Myocyte (in vitro differentiated cells): ENCODE data around the gene FEM1A. TPM values are rescaled to one million over a fixed set of nuclear protein-coding genes. Genes with fewer than 3 reads are reported as not detected.
"Not testable (repeated sequence)": the region's sequence is repeated elsewhere in the genome, so short reads cannot be mapped to it uniquely, and the experiment has no call there.

ENCODE experiments used
- DNase-seq: peaks from one replicate; pipeline ENCODE4 v3.0.0-alpha.2; 2012; ENCODE audit warnings: low read depth
- total RNA-seq: library from RNA; depleted of rRNA; stranded (reverse); fragments of >200 nt; gene quantifications from 2 replicates; pipeline ENCODE4 v1.2.3, GENCODE V29; 2014

The FEM1A gene
- total RNA-seq, 1 donor from 2014 or later, result 46.4 TPM

- DNase-seq, result no peak
Measured at GRCh38 chr19:4774136-4774535, 17.4 kb upstream of the FEM1A start.

- no peak for DNase-seq
Measured at GRCh38 chr19:4775627-4776152, 15.8 kb upstream of the FEM1A start.

GRCh38 chr19:4776436-4777211 is 14.9 kb upstream of the FEM1A start:
- peak; percentile 44 for DNase-seq

- not testable (repeated sequence) for DNase-seq
Measured at GRCh38 chr19:4778124-4778523, 13.4 kb upstream of the FEM1A start.

- no peak for DNase-seq
Measured at GRCh38 chr19:4780860-4781259, 10.7 kb upstream of the FEM1A start.

- DNase-seq, result no peak
Measured at GRCh38 chr19:4781801-4782200, 9.7 kb upstream of the FEM1A start.

- DNase-seq, result not testable (repeated sequence)
Measured at GRCh38 chr19:4786412-4787016, 5.0 kb upstream of the FEM1A start.

- not testable (repeated sequence) for DNase-seq
Measured at GRCh38 chr19:4792019-4792865, 708 bp downstream of the FEM1A start.

- DNase-seq, result not testable (repeated sequence)
Measured at GRCh38 chr19:4792866-4793195, 1.3 kb downstream of the FEM1A start.

GRCh38 chr19:4793278-4793677 is 1.7 kb downstream of the FEM1A start:
- DNase-seq, result not testable (repeated sequence)

- no peak for DNase-seq
Measured at GRCh38 chr19:4794971-4795370, 3.4 kb downstream of the FEM1A start.

- no peak for DNase-seq
Measured at GRCh38 chr19:4795400-4795799, 3.9 kb downstream of the FEM1A start.

- no peak for DNase-seq
Measured at GRCh38 chr19:4800591-4801081, 9.1 kb downstream of the FEM1A start.

- DNase-seq, result no peak
Measured at GRCh38 chr19:4801085-4801619, 9.6 kb downstream of the FEM1A start.

GRCh38 chr19:4802711-4803110 is 11.2 kb downstream of the FEM1A start:
- peak; percentile 83 for DNase-seq

GRCh38 chr19:4803736-4804695 is 12.5 kb downstream of the FEM1A start:
- DNase-seq, result peak; percentile 68

- not testable (repeated sequence) for DNase-seq
Measured at GRCh38 chr19:4805140-4805539, 13.6 kb downstream of the FEM1A start.

- DNase-seq, result no peak
Measured at GRCh38 chr19:4806384-4806783, 14.8 kb downstream of the FEM1A start.

- DNase-seq, result no peak
Measured at GRCh38 chr19:4807188-4807587, 15.7 kb downstream of the FEM1A start.
